IMR-90 (cell line): ENCODE measurements around the gene RNF213. TPM values are rescaled to one million over a fixed set of nuclear protein-coding genes. Genes with fewer than 3 reads are reported as not detected.

ENCODE experiments used
- ATAC-seq: fragments of 200-7000 bp; cut with Tn5 transposase; 2 replicates; pipeline ENCODE4 v1.9.1; 2020; ENCODE audit warnings: low read depth, mild to moderate bottlenecking, moderate library complexity
- BruUV-seq: library from RNA; stranded (reverse); fragments of 400-500 nt; replicated peaks from 2 replicates; lab custom pipeline; 2021; lab: Mats Ljungman, UMichigan
- CTCF ChIA-PET: fragments of 300-600 bp; formaldehyde crosslinking; extraction: SDS; loops from one replicate; lab custom pipeline; 2021; ENCODE audit warnings: antibody characterized with exemption; lab: Yijun Ruan, JAX
- POLR2A ChIA-PET: fragments of 300-600 bp; sonication (Branson Sonifier 250); formaldehyde crosslinking; loops from one replicate; lab custom pipeline; 2022; ENCODE audit warnings: antibody characterized with exemption; ENCODE audit not compliant: unreplicated experiment; lab: Charles Lee
- DNase-seq: peaks from one replicate; pipeline ENCODE4 v3.0.0; 2013
- H2AFZ ChIP-seq: replicated peaks from 2 replicates; pipeline ENCODE3; 2013; ENCODE audit warnings: low read length, mild to moderate bottlenecking; ENCODE audit not compliant: poor library complexity
- H2AK5ac ChIP-seq: 2 replicates; pipeline ENCODE4 v1.6.1; 2013; ENCODE audit warnings: low read depth, low read length, inconsistent platforms
- H2AK9ac ChIP-seq: replicated peaks from 2 replicates; pipeline ENCODE3; 2013; ENCODE audit warnings: mild to moderate bottlenecking, low read depth, low read length, moderate library complexity; ENCODE audit not compliant: poor library complexity
- H2BK120ac ChIP-seq: 2 replicates; pipeline ENCODE4 v1.6.1; 2013; ENCODE audit warnings: low read depth, low read length, inconsistent platforms
- H2BK15ac ChIP-seq: 3 replicates; pipeline ENCODE4 v1.6.1; 2013; ENCODE audit warnings: low read depth, low read length, inconsistent platforms
- H2BK20ac ChIP-seq: 2 replicates; pipeline ENCODE4 v1.6.1; 2013; ENCODE audit warnings: low read depth, mild to moderate bottlenecking, inconsistent platforms, low read length, moderate library complexity
- H2BK5ac ChIP-seq: 2 replicates; pipeline ENCODE4 v1.6.1; 2013; ENCODE audit warnings: mild to moderate bottlenecking, low read depth, low read length, inconsistent platforms; ENCODE audit not compliant: poor library complexity, severe bottlenecking
- H3K14ac ChIP-seq: replicated peaks from 2 replicates; pipeline ENCODE4 v1.6.1; 2013; ENCODE audit warnings: low read depth, low read length, inconsistent platforms
- H3K18ac ChIP-seq: 2 replicates; pipeline ENCODE4 v1.6.1; 2013; ENCODE audit warnings: low read depth, low read length, control low read depth
- H3K23ac ChIP-seq: 2 replicates; pipeline ENCODE4 v1.6.1; 2013; ENCODE audit warnings: low read depth, low read length, inconsistent platforms
- H3K27ac ChIP-seq: 2 replicates; pipeline ENCODE4 v1.5.1; 2013; ENCODE audit warnings: mild to moderate bottlenecking, control low read depth, low read length; ENCODE audit not compliant: insufficient read depth
- H3K27me3 ChIP-seq: 2 replicates; pipeline ENCODE4 v1.6.1; 2013; ENCODE audit warnings: low read length; ENCODE audit not compliant: control insufficient read depth, insufficient read depth
- H3K36me3 ChIP-seq: 2 replicates; pipeline ENCODE4 v1.6.1; 2013; ENCODE audit warnings: low read length, mixed read lengths; ENCODE audit not compliant: control insufficient read depth, insufficient read depth
- H3K4ac ChIP-seq: 2 replicates; pipeline ENCODE4 v1.6.1; 2013; ENCODE audit warnings: low read depth, low read length, inconsistent platforms
- H3K4me1 ChIP-seq: 2 replicates; pipeline ENCODE4 v1.6.1; 2013; ENCODE audit warnings: low read length, mixed read lengths; ENCODE audit not compliant: control insufficient read depth, insufficient read depth
- H3K4me2 ChIP-seq: 2 replicates; pipeline ENCODE4 v1.6.1; 2013; ENCODE audit warnings: low read depth, mild to moderate bottlenecking, control low read depth, low read length, moderate library complexity
- H3K4me3 ChIP-seq: 2 replicates; pipeline ENCODE4 v1.5.1; 2013; ENCODE audit warnings: low read depth, mild to moderate bottlenecking, control low read depth, low read length, moderate library complexity; ENCODE audit not compliant: insufficient read depth
- H3K56ac ChIP-seq: 2 replicates; pipeline ENCODE4 v1.6.1; 2013; ENCODE audit warnings: low read length, inconsistent platforms; ENCODE audit not compliant: insufficient read depth; ENCODE audit errors: extremely low read depth
- H3K79me1 ChIP-seq, 2 experiments: 2 replicates each; pipeline ENCODE4 v1.6.1; 2013; ENCODE audit warnings: low read length in 2 of 2, inconsistent platforms in 1 of 2, low read depth in 1 of 2
- H3K9ac ChIP-seq: 2 replicates; pipeline ENCODE4 v1.6.1; 2013; ENCODE audit warnings: low read depth, low read length, control low read depth
- H3K9me1 ChIP-seq: 2 replicates; pipeline ENCODE4 v1.6.1; 2013; ENCODE audit warnings: low read length, inconsistent platforms; ENCODE audit not compliant: insufficient read depth
- H3K9me3 ChIP-seq: 2 replicates; pipeline ENCODE4 v1.6.1; 2013; ENCODE audit warnings: low read length; ENCODE audit not compliant: control insufficient read depth, insufficient read depth
- H4K20me1 ChIP-seq: 2 replicates; pipeline ENCODE4 v1.6.1; 2013; ENCODE audit warnings: low read length, inconsistent platforms; ENCODE audit not compliant: insufficient read depth
- H4K5ac ChIP-seq: 2 replicates; pipeline ENCODE4 v1.6.1; 2013; ENCODE audit warnings: mild to moderate bottlenecking, low read depth, low read length, control low read depth
- H4K8ac ChIP-seq, 2 experiments: 2 replicates each; pipeline ENCODE4 v1.6.1; 2013; ENCODE audit warnings: low read depth in 2 of 2, low read length in 2 of 2, control low read depth in 1 of 2, inconsistent platforms in 1 of 2
- H4K91ac ChIP-seq: 2 replicates; pipeline ENCODE4 v1.6.1; 2013; ENCODE audit warnings: low read depth, low read length, inconsistent platforms; ENCODE audit not compliant: insufficient read depth
- CHD1 ChIP-seq: IDR thresholded peaks from 2 replicates; pipeline ENCODE4 v1.6.1; 2012; ENCODE audit warnings: low read depth, low read length, improper control_type of control experiment
- RAD21 ChIP-seq: IDR thresholded peaks from 2 replicates; pipeline ENCODE4 v1.6.1; 2012; ENCODE audit warnings: low read length, improper control_type of control experiment
- WGBS, 2 experiments: methylation state at CpG; one replicate each; pipeline versions ENCODE4 v1.1.5 to v1.1.7; 2013; ENCODE audit warnings: missing lambda C conversion rate in 2 of 2; ENCODE audit not compliant: insufficient read length in 1 of 2; ENCODE audit errors: extremely low coverage in 2 of 2; 5-methylcytosine and 5-hydroxymethylcytosine counted together
- dilution Hi-C: fragments of 300-500 bp; cut with HindIII; formaldehyde crosslinking; loops from one replicate; pipeline ENCODE4 v1.14.3; 2018; ENCODE audit warnings: low sequenced_read_pairs; ENCODE audit not compliant: unreplicated experiment
- in situ Hi-C: fragments of 300-500 bp; cut with MboI; formaldehyde crosslinking; loops from 3 replicates; pipeline ENCODE4 v1.14.3; 2019; ENCODE audit warnings: low sequenced_read_pairs, inconsistent platforms, mixed read lengths
- intact Hi-C: fragments of 100-400 bp; cut with micrococcal nuclease; formaldehyde crosslinking; loops from 2 replicates; pipeline ENCODE4 v1.10.0; 2022
- polyA plus RNA-seq, 3 experiments: library from polyadenylated mRNA; depleted of rRNA; stranded (reverse); fragments of >200 nt; gene quantifications; 2 replicates each; pipeline ENCODE4 v1.2.3, GENCODE V29; 2012; ENCODE audit warnings: low replicate concordance in 1 of 3
- total RNA-seq: library from RNA; depleted of rRNA; stranded (reverse); fragments of >200 nt; gene quantifications from 2 replicates; pipeline ENCODE4 v1.2.3, GENCODE V29; 2012

The RNF213 gene
- total and polyA plus RNA-seq, 2 of the 4 experiments (the other 2 are of a cell fraction) = 23.4 to 36.0 TPM

DNA sequence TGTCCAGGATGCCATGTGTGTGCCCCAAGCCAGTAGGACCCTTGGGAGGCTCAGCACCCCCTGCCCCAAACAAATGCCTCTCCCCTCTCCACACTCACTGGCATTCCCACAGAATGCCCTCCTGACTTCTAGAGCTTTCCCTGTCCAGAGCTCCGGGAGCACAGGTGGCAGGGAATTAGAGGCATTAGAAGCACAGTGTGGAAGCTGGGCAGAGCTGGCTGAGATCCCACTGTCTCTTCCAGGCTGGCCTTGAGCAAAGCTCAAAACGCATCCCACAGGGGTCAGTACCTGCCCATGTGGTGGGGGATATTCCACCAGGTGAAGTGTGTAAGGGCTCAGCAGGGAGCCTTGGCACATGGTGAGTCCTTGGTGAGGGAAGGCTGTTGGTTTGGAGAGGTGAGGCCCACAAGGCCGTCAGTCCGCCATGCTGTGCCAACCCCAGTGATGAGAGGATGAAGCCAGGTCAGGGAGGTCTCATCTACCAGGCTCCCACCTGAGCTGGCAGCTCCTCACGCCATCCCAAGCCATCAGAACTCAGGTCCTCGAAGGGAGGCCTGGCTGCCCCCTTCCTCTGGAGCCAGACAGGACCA lies 172.4 kb downstream of the RNF213 start:
- no peak overlapping the region for H3K23ac ChIP-seq
- H3K4me2 ChIP-seq = no peak overlapping the region
- H2BK120ac ChIP-seq = no peak overlapping the region
- CTCF ChIA-PET = no interaction called here
- intact Hi-C loops (no loop called here), in situ Hi-C loops (loop anchor here (5.0 kb wide), 1 partner anchor 139 kb away; no protein-coding TSS in a partner anchor), dilution Hi-C loops (no loop called here)
- no peaks in the 10 kb centered on the region for H3K9me3 ChIP-seq
- peaks cover 13% of the 10 kb centered on the region; the same call in 1 of the 2 replicates for H3K36me3 ChIP-seq
- H4K5ac ChIP-seq = no peak overlapping the region
- BruUV-seq = no TSS peak
- H3K14ac ChIP-seq = no peak overlapping the region
- no peak overlapping the region for H2AK5ac ChIP-seq
- no peak overlapping the region for H2BK15ac ChIP-seq
- H3K27ac ChIP-seq = no peak overlapping the region
- TF ChIP-seq CHD1 = no peak
- TF ChIP-seq RAD21 = no peak
- no peak overlapping the region for H4K91ac ChIP-seq
- no peak overlapping the region for H3K18ac ChIP-seq
- peak overlapping the region; percentile 33 for H2AFZ ChIP-seq
- POLR2A ChIA-PET = no interaction called here
- 83% methylated on average over 1 of the region's 6 CpGs; no CpG with 5 or more reads in 1 of the 2 experiments for WGBS, 2 experiments
- H3K27me3 ChIP-seq = no peaks in the 10 kb centered on the region
- H4K20me1 ChIP-seq = no peaks in the 10 kb centered on the region
- H2BK20ac ChIP-seq = no peak overlapping the region
- H3K4me1 ChIP-seq = peaks cover 2% of the 10 kb centered on the region; the same call in 1 of the 2 replicates
- no peaks in the 10 kb centered on the region for H3K9me1 ChIP-seq
- H3K4me3 ChIP-seq = no peak overlapping the region
- H4K8ac ChIP-seq = no peak overlapping the region
- ATAC-seq (no peak), DNase-seq (no peak)
- H3K9ac ChIP-seq = no peak overlapping the region
- no peak overlapping the region for H3K56ac ChIP-seq
- H3K4ac ChIP-seq = no peak overlapping the region
- no peak overlapping the region for H2BK5ac ChIP-seq
- H3K79me1 ChIP-seq = no peaks in the 10 kb centered on the region
- H2AK9ac ChIP-seq = no peak overlapping the region
